Measurements from ENCODE around the gene SMIM10.
"Not testable (repeated sequence)": the region's sequence is repeated elsewhere in the genome, so short reads cannot be mapped to it uniquely, and the experiment has no call there.

SMIM10 gene

GRCh38 chrX:134990801-134991481 is at the start of gene SMIM10:
SMIM10 (plus strand) TSS chrX:134990991; CDS start chrX:134991096, 105 bp downstream.
- no peak for DNase-seq (ENCODE audit: low read depth)

GRCh38 chrX:134946364-134946763 is 44.4 kb upstream of the SMIM10 start:
- DNase-seq (ENCODE audit: low read depth) = not testable (repeated sequence)

- no peak for DNase-seq (ENCODE audit: low read depth)
These were observed 42.2 kb upstream of the SMIM10 start for GRCh38 chrX:134948333-134949241.

- DNase-seq (ENCODE audit: low read depth) = no peak
These were observed 41.5 kb upstream of the SMIM10 start for GRCh38 chrX:134949271-134949670.

- DNase-seq (ENCODE audit: low read depth) = no peak
These were observed 33.0 kb upstream of the SMIM10 start for GRCh38 chrX:134957836-134958235.

GRCh38 chrX:134960366-134960765 is 30.4 kb upstream of the SMIM10 start:
- not testable (repeated sequence) for DNase-seq (ENCODE audit: low read depth)

GRCh38 chrX:134963041-134963440 is 27.8 kb upstream of the SMIM10 start:
- DNase-seq (ENCODE audit: low read depth) = no peak

GRCh38 chrX:134969726-134970125 is 21.1 kb upstream of the SMIM10 start:
- DNase-seq (ENCODE audit: low read depth) = no peak

- DNase-seq (ENCODE audit: low read depth) = no peak
These were observed 18.9 kb upstream of the SMIM10 start for GRCh38 chrX:134971926-134972325.

- DNase-seq (ENCODE audit: low read depth) = no peak
These were observed 15.3 kb upstream of the SMIM10 start for GRCh38 chrX:134975516-134975915.

GRCh38 chrX:134981910-134982309 is 8.9 kb upstream of the SMIM10 start:
- no peak for DNase-seq (ENCODE audit: low read depth)

- no peak for DNase-seq (ENCODE audit: low read depth)
These were observed 8.0 kb upstream of the SMIM10 start for GRCh38 chrX:134982748-134983147.

- DNase-seq (ENCODE audit: low read depth) = no peak
These were observed 5.3 kb upstream of the SMIM10 start for GRCh38 chrX:134985479-134985878.

GRCh38 chrX:134990475-134990800 is 353 bp upstream of the SMIM10 start:
- no peak for DNase-seq (ENCODE audit: low read depth)

- no peak for DNase-seq (ENCODE audit: low read depth)
These were observed 6.9 kb downstream of the SMIM10 start for GRCh38 chrX:134997646-134998045.

- no peak for DNase-seq (ENCODE audit: low read depth)
These were observed 7.5 kb downstream of the SMIM10 start for GRCh38 chrX:134998246-134998645.

GRCh38 chrX:134999469-134999868 is 8.7 kb downstream of the SMIM10 start:
- peak; percentile 14 for DNase-seq (ENCODE audit: low read depth)

GRCh38 chrX:135000516-135000915 is 9.7 kb downstream of the SMIM10 start:
- no peak for DNase-seq (ENCODE audit: low read depth)

GRCh38 chrX:135003876-135004623 is 13.3 kb downstream of the SMIM10 start:
- peak; percentile 54 for DNase-seq (ENCODE audit: low read depth)

GRCh38 chrX:135006187-135006586 is 15.4 kb downstream of the SMIM10 start:
- DNase-seq (ENCODE audit: low read depth) = no peak

- no peak for DNase-seq (ENCODE audit: low read depth)
These were observed 18.3 kb downstream of the SMIM10 start for GRCh38 chrX:135009057-135009610.

GRCh38 chrX:135009838-135010237 is 19.0 kb downstream of the SMIM10 start:
- no peak for DNase-seq (ENCODE audit: low read depth)

All from non-pigmented ciliary epithelial cell (primary cell).